ENCODE results near the gene EXOSC3. TPM values are rescaled to one million over a fixed set of nuclear protein-coding genes. Genes with fewer than 3 reads are reported as not detected.

EXOSC3 gene
- total and polyA plus RNA-seq, 2 of the 13 experiments (the other 11 are each of a cell fraction or from before 2014, with no cell fraction given): 17.5 to 68.7 TPM

GRCh38 chr9:37784616-37785483, at the start of gene EXOSC3 (continued):
- no peak for TF ChIP-seq ZNF775 (CRISPR knock-in tag; IDR thresholded peaks at IDR 0.05; ENCODE audit: borderline replicate concordance)
- TF ChIP-seq ZNF564 (CRISPR knock-in tag; IDR thresholded peaks at IDR 0.05): 0 out of 2 replicates have a peak, but pooled peaks have one; percentile 48
- TF ChIP-seq GMEB2 (CRISPR knock-in tag; IDR thresholded peaks at IDR 0.05; ENCODE audit: low read depth): no peak
- TF ChIP-seq BORCS8-MEF2B (CRISPR knock-in tag; IDR thresholded peaks at IDR 0.05): peak; percentile 58; the same call in 1 of the 2 replicates
- TF ChIP-seq MAZ (IDR thresholded peaks at IDR 0.05; ENCODE audit: borderline replicate concordance, low read depth, low read length): no peak
- peak; percentile 83 for TF ChIP-seq MAZ (CRISPR knock-in tag; IDR thresholded peaks at IDR 0.05; ENCODE audit: low read depth)
- peak; percentile 76 for TF ChIP-seq POGZ (CRISPR knock-in tag; IDR thresholded peaks at IDR 0.05)
- TF ChIP-seq ZNF569 (CRISPR knock-in tag; IDR thresholded peaks at IDR 0.05; ENCODE audit: borderline replicate concordance): no peak
- no peak for TF ChIP-seq NFRKB (IDR thresholded peaks at IDR 0.05)
- TF ChIP-seq TP53 (CRISPR knock-in tag; conservative IDR thresholded peaks at IDR 0.05): no peak; the same call in 1 of the 2 replicates
- TF ChIP-seq SIX4 (CRISPR knock-in tag; IDR thresholded peaks at IDR 0.05): no peak
- TF ChIP-seq SOX5 (CRISPR knock-in tag; IDR thresholded peaks at IDR 0.05; ENCODE audit: borderline replicate concordance): peak; percentile 39; the same call in 1 of the 2 replicates
- TF ChIP-seq WIZ (CRISPR knock-in tag; IDR thresholded peaks at IDR 0.05): no peak
- no peak for TF ChIP-seq ATF1 (CRISPR knock-in tag; IDR thresholded peaks at IDR 0.05)
- no peak for TF ChIP-seq ZNF124 (CRISPR knock-in tag; IDR thresholded peaks at IDR 0.05)
- no peak for TF ChIP-seq ZNF781 (CRISPR knock-in tag; IDR thresholded peaks at IDR 0.05; ENCODE audit: borderline replicate concordance, not compliant biosample characterization)
- TF ChIP-seq E2F2 (CRISPR knock-in tag; IDR thresholded peaks at IDR 0.05; ENCODE audit: borderline replicate concordance): 0 out of 2 replicates have a peak, but pooled peaks have one; percentile 42
- no peak; the same call in 1 of the 2 replicates for TF ChIP-seq MTA1 (CRISPR knock-in tag; IDR thresholded peaks at IDR 0.05; ENCODE audit: borderline replicate concordance)
- peak; percentile 96 for TF ChIP-seq ZFX (CRISPR knock-in tag; IDR thresholded peaks at IDR 0.05; ENCODE audit: low read depth)
- no peak for TF ChIP-seq RFX5 (IDR thresholded peaks at IDR 0.05; ENCODE audit: low read depth, low read length)
- TF ChIP-seq RFXAP (CRISPR knock-in tag; IDR thresholded peaks at IDR 0.05; ENCODE audit: borderline replicate concordance): no peak; the same call in 1 of the 2 replicates
- peak; percentile 87 for TF ChIP-seq SP2 (CRISPR knock-in tag; IDR thresholded peaks at IDR 0.05)
- TF ChIP-seq FIP1L1 (IDR thresholded peaks at IDR 0.05; ENCODE audit: borderline replicate concordance, insufficient read depth, low read depth, low read length): no peak
- TF ChIP-seq HNRNPUL1 (IDR thresholded peaks at IDR 0.05; ENCODE audit: low read depth, low read length): no peak
- no peak for TF ChIP-seq ZBTB42 (CRISPR knock-in tag; IDR thresholded peaks at IDR 0.05)
- no peak for TF ChIP-seq ZC3H13 (CRISPR knock-in tag; IDR thresholded peaks at IDR 0.05)
- no peak for TF ChIP-seq MAFF (IDR thresholded peaks at IDR 0.05; ENCODE audit: low read depth, low read length)
- no peak for TF ChIP-seq FOXP1 (IDR thresholded peaks at IDR 0.05)
- 0 out of 2 replicates have a peak, but pooled peaks have one; percentile 24 for TF ChIP-seq FOXP1 (CRISPR knock-in tag; IDR thresholded peaks at IDR 0.05)
- TF ChIP-seq ZFP90 (CRISPR knock-in tag; IDR thresholded peaks at IDR 0.05; ENCODE audit: borderline replicate concordance): no peak; the same call in 1 of the 2 replicates
- TF ChIP-seq RELA (CRISPR knock-in tag; IDR thresholded peaks at IDR 0.05): no peak
